IMR-90 (cell line): ENCODE results near the gene ACTN1. TPM values are rescaled to one million over a fixed set of nuclear protein-coding genes. Genes with fewer than 3 reads are reported as not detected.
A peak's percentile ranks its signal among the peaks of the same experiment; 100 is the strongest.

Experiments used
- ATAC-seq: fragments of 200-7000 bp; cut with Tn5 transposase; 2 replicates; pipeline ENCODE4 v1.9.1; 2020; ENCODE audit warnings: low read depth, mild to moderate bottlenecking, moderate library complexity
- BruUV-seq: library from RNA; stranded (reverse); fragments of 400-500 nt; replicated peaks from 2 replicates; lab custom pipeline; 2021; lab: Mats Ljungman, UMichigan
- CTCF ChIA-PET: fragments of 300-600 bp; formaldehyde crosslinking; extraction: SDS; loops from one replicate; lab custom pipeline; 2021; ENCODE audit warnings: antibody characterized with exemption; lab: Yijun Ruan, JAX
- POLR2A ChIA-PET: fragments of 300-600 bp; sonication (Branson Sonifier 250); formaldehyde crosslinking; loops from one replicate; lab custom pipeline; 2022; ENCODE audit warnings: antibody characterized with exemption; ENCODE audit not compliant: unreplicated experiment; lab: Charles Lee
- DNase-seq: peaks from one replicate; pipeline ENCODE4 v3.0.0; 2013
- H2AFZ ChIP-seq: replicated peaks from 2 replicates; pipeline ENCODE3; 2013; ENCODE audit warnings: low read length, mild to moderate bottlenecking; ENCODE audit not compliant: poor library complexity
- H2AK5ac ChIP-seq: 2 replicates; pipeline ENCODE4 v1.6.1; 2013; ENCODE audit warnings: low read depth, low read length, inconsistent platforms
- H2AK9ac ChIP-seq: replicated peaks from 2 replicates; pipeline ENCODE3; 2013; ENCODE audit warnings: mild to moderate bottlenecking, low read depth, low read length, moderate library complexity; ENCODE audit not compliant: poor library complexity
- H2BK120ac ChIP-seq: 2 replicates; pipeline ENCODE4 v1.6.1; 2013; ENCODE audit warnings: low read depth, low read length, inconsistent platforms
- H2BK15ac ChIP-seq: 3 replicates; pipeline ENCODE4 v1.6.1; 2013; ENCODE audit warnings: low read depth, low read length, inconsistent platforms
- H2BK20ac ChIP-seq: 2 replicates; pipeline ENCODE4 v1.6.1; 2013; ENCODE audit warnings: low read depth, mild to moderate bottlenecking, inconsistent platforms, low read length, moderate library complexity
- H2BK5ac ChIP-seq: 2 replicates; pipeline ENCODE4 v1.6.1; 2013; ENCODE audit warnings: mild to moderate bottlenecking, low read depth, low read length, inconsistent platforms; ENCODE audit not compliant: poor library complexity, severe bottlenecking
- H3K14ac ChIP-seq: replicated peaks from 2 replicates; pipeline ENCODE4 v1.6.1; 2013; ENCODE audit warnings: low read depth, low read length, inconsistent platforms
- H3K18ac ChIP-seq: 2 replicates; pipeline ENCODE4 v1.6.1; 2013; ENCODE audit warnings: low read depth, low read length, control low read depth
- H3K23ac ChIP-seq: 2 replicates; pipeline ENCODE4 v1.6.1; 2013; ENCODE audit warnings: low read depth, low read length, inconsistent platforms
- H3K27ac ChIP-seq: 2 replicates; pipeline ENCODE4 v1.5.1; 2013; ENCODE audit warnings: mild to moderate bottlenecking, control low read depth, low read length; ENCODE audit not compliant: insufficient read depth
- H3K27me3 ChIP-seq: 2 replicates; pipeline ENCODE4 v1.6.1; 2013; ENCODE audit warnings: low read length; ENCODE audit not compliant: control insufficient read depth, insufficient read depth
- H3K36me3 ChIP-seq: 2 replicates; pipeline ENCODE4 v1.6.1; 2013; ENCODE audit warnings: low read length, mixed read lengths; ENCODE audit not compliant: control insufficient read depth, insufficient read depth
- H3K4ac ChIP-seq: 2 replicates; pipeline ENCODE4 v1.6.1; 2013; ENCODE audit warnings: low read depth, low read length, inconsistent platforms
- H3K4me1 ChIP-seq: 2 replicates; pipeline ENCODE4 v1.6.1; 2013; ENCODE audit warnings: low read length, mixed read lengths; ENCODE audit not compliant: control insufficient read depth, insufficient read depth
- H3K4me2 ChIP-seq: 2 replicates; pipeline ENCODE4 v1.6.1; 2013; ENCODE audit warnings: low read depth, mild to moderate bottlenecking, control low read depth, low read length, moderate library complexity
- H3K4me3 ChIP-seq: 2 replicates; pipeline ENCODE4 v1.5.1; 2013; ENCODE audit warnings: low read depth, mild to moderate bottlenecking, control low read depth, low read length, moderate library complexity; ENCODE audit not compliant: insufficient read depth
- H3K56ac ChIP-seq: 2 replicates; pipeline ENCODE4 v1.6.1; 2013; ENCODE audit warnings: low read length, inconsistent platforms; ENCODE audit not compliant: insufficient read depth; ENCODE audit errors: extremely low read depth
- H3K79me1 ChIP-seq, 2 experiments: 2 replicates each; pipeline ENCODE4 v1.6.1; 2013; ENCODE audit warnings: low read length in 2 of 2, inconsistent platforms in 1 of 2, low read depth in 1 of 2
- H3K9ac ChIP-seq: 2 replicates; pipeline ENCODE4 v1.6.1; 2013; ENCODE audit warnings: low read depth, low read length, control low read depth
- H3K9me1 ChIP-seq: 2 replicates; pipeline ENCODE4 v1.6.1; 2013; ENCODE audit warnings: low read length, inconsistent platforms; ENCODE audit not compliant: insufficient read depth
- H3K9me3 ChIP-seq: 2 replicates; pipeline ENCODE4 v1.6.1; 2013; ENCODE audit warnings: low read length; ENCODE audit not compliant: control insufficient read depth, insufficient read depth
- H4K20me1 ChIP-seq: 2 replicates; pipeline ENCODE4 v1.6.1; 2013; ENCODE audit warnings: low read length, inconsistent platforms; ENCODE audit not compliant: insufficient read depth
- H4K5ac ChIP-seq: 2 replicates; pipeline ENCODE4 v1.6.1; 2013; ENCODE audit warnings: mild to moderate bottlenecking, low read depth, low read length, control low read depth
- H4K8ac ChIP-seq, 2 experiments: 2 replicates each; pipeline ENCODE4 v1.6.1; 2013; ENCODE audit warnings: low read depth in 2 of 2, low read length in 2 of 2, control low read depth in 1 of 2, inconsistent platforms in 1 of 2
- H4K91ac ChIP-seq: 2 replicates; pipeline ENCODE4 v1.6.1; 2013; ENCODE audit warnings: low read depth, low read length, inconsistent platforms; ENCODE audit not compliant: insufficient read depth
- CEBPB ChIP-seq: IDR thresholded peaks from 2 replicates; pipeline ENCODE4 v1.6.1; 2012; ENCODE audit warnings: low read depth, low read length, improper control_type of control experiment
- ELK1 ChIP-seq: fragments of 150-350 bp; IDR thresholded peaks from 2 replicates; pipeline ENCODE4 v1.6.1; 2016; ENCODE audit warnings: low read depth, mild to moderate bottlenecking, low read length, moderate library complexity, borderline replicate concordance
- MXI1 ChIP-seq: IDR thresholded peaks from 2 replicates; pipeline ENCODE4 v1.6.1; 2012; ENCODE audit warnings: low read depth, mild to moderate bottlenecking, low read length, moderate library complexity, borderline replicate concordance
- NFE2L2 ChIP-seq: fragments of 150-350 bp; IDR thresholded peaks from 2 replicates; pipeline ENCODE4 v1.6.1; 2016; ENCODE audit warnings: low read depth, mild to moderate bottlenecking, low read length
- POLR2A ChIP-seq: IDR thresholded peaks from 2 replicates; pipeline ENCODE4 v1.6.1; 2012; ENCODE audit warnings: mild to moderate bottlenecking, low read depth, low read length
- RAD21 ChIP-seq: IDR thresholded peaks from 2 replicates; pipeline ENCODE4 v1.6.1; 2012; ENCODE audit warnings: low read length, improper control_type of control experiment
- WGBS, 2 experiments: methylation state at CpG; one replicate each; pipeline versions ENCODE4 v1.1.5 to v1.1.7; 2013; ENCODE audit warnings: missing lambda C conversion rate in 2 of 2; ENCODE audit not compliant: insufficient read length in 1 of 2; ENCODE audit errors: extremely low coverage in 2 of 2; 5-methylcytosine and 5-hydroxymethylcytosine counted together
- dilution Hi-C: fragments of 300-500 bp; cut with HindIII; formaldehyde crosslinking; loops from one replicate; pipeline ENCODE4 v1.14.3; 2018; ENCODE audit warnings: low sequenced_read_pairs; ENCODE audit not compliant: unreplicated experiment
- in situ Hi-C: fragments of 300-500 bp; cut with MboI; formaldehyde crosslinking; loops from 3 replicates; pipeline ENCODE4 v1.14.3; 2019; ENCODE audit warnings: low sequenced_read_pairs, inconsistent platforms, mixed read lengths
- intact Hi-C: fragments of 100-400 bp; cut with micrococcal nuclease; formaldehyde crosslinking; loops from 2 replicates; pipeline ENCODE4 v1.10.0; 2022
- polyA plus RNA-seq, 3 experiments: library from polyadenylated mRNA; depleted of rRNA; stranded (reverse); fragments of >200 nt; gene quantifications; 2 replicates each; pipeline ENCODE4 v1.2.3, GENCODE V29; 2012; ENCODE audit warnings: low replicate concordance in 1 of 3
- total RNA-seq: library from RNA; depleted of rRNA; stranded (reverse); fragments of >200 nt; gene quantifications from 2 replicates; pipeline ENCODE4 v1.2.3, GENCODE V29; 2012

Gene ACTN1
- total and polyA plus RNA-seq, 2 of the 4 experiments (the other 2 are of a cell fraction): 684 to 766 TPM

- H4K20me1 ChIP-seq: peaks cover 77% of the 10 kb centered on the region
- ATAC-seq: no peak
- in situ Hi-C loops: no loop called here
Observed at GRCh38 chr14:68974759-68975347, 4.2 kb downstream of the ACTN1 start.

More at GRCh38 chr14:68974759-68975347, 4.2 kb downstream of the ACTN1 start:
- Histone ChIP-seq H2BK15ac (peak overlapping the region; percentile 5; the same call in 1 of the 3 replicates), H3K4me1 (peaks cover 54% of the 10 kb centered on the region), H4K5ac (peak overlapping the region; percentile 33), H3K27me3 (no peaks in the 10 kb centered on the region), H3K14ac (peak overlapping the region; percentile 99), H2BK120ac (peak overlapping the region; percentile 48; the same call in 1 of the 2 replicates), H3K18ac (peak overlapping the region; percentile 31), H3K4me3 (no peak overlapping the region), H3K27ac (peak overlapping the region; percentile 70), H2AK5ac (peak overlapping the region; percentile 20), H2BK5ac (peak overlapping the region; percentile 98), H2BK20ac (peak overlapping the region; percentile 28; the same call in 1 of the 2 replicates), H3K9ac (peak overlapping the region; percentile 100; the same call in 1 of the 2 replicates), H3K4me2 (peak overlapping the region; percentile 97), H4K91ac (peak overlapping the region; percentile 33), H3K9me1 (peaks cover 46% of the 10 kb centered on the region), H2AFZ (no peak overlapping the region), H4K8ac (peak overlapping the region; percentile 6 to 77; a peak in 3 of 4 replicates), H3K79me1 (peaks cover under 1 to 67% of the 10 kb centered on the region in 2 experiments; a peak in 3 of 4 replicates), H2AK9ac (peak overlapping the region; percentile 70), H3K9me3 (no peaks in the 10 kb centered on the region), H3K56ac (no peak overlapping the region), H3K36me3 (peaks cover 62% of the 10 kb centered on the region), H3K4ac (peak overlapping the region; percentile 99), H3K23ac (peak overlapping the region; percentile 99)
- ChIA-PET POLR2A (interaction anchor here (0.5 to 1.3 kb wide), 3 partner anchors 42 to 83 kb away, joined by 3 to 7 read pairs (median 3); no protein-coding TSS in a partner anchor), CTCF (interaction anchor here (0.6 to 2.2 kb wide), 4 partner anchors 9 to 133 kb away, joined by 3 to 7 read pairs (median 4); no protein-coding TSS in a partner anchor)
- intact Hi-C loops (loop anchor here (5.0 kb wide), 1 partner anchor 113 kb away; no protein-coding TSS in a partner anchor), dilution Hi-C loops (no loop called here)
- no peak for TF ChIP-seq POLR2A
- no peak for TF ChIP-seq NFE2L2
- TF ChIP-seq ELK1: no peak
- TF ChIP-seq RAD21: no peak
- TF ChIP-seq MXI1: no peak
- no peak for TF ChIP-seq CEBPB
- DNase-seq: no peak
- no TSS peak for BruUV-seq
- 100% methylated on average over 2 of the region's 6 CpGs; no CpG with 5 or more reads in 1 of the 2 experiments for WGBS, 2 experiments
